ENCODE results near the gene CDC45.
"Not testable (repeated sequence)": the region's sequence is repeated elsewhere in the genome, so short reads cannot be mapped to it uniquely, and the experiment has no call there.

CDC45 gene

DNA sequence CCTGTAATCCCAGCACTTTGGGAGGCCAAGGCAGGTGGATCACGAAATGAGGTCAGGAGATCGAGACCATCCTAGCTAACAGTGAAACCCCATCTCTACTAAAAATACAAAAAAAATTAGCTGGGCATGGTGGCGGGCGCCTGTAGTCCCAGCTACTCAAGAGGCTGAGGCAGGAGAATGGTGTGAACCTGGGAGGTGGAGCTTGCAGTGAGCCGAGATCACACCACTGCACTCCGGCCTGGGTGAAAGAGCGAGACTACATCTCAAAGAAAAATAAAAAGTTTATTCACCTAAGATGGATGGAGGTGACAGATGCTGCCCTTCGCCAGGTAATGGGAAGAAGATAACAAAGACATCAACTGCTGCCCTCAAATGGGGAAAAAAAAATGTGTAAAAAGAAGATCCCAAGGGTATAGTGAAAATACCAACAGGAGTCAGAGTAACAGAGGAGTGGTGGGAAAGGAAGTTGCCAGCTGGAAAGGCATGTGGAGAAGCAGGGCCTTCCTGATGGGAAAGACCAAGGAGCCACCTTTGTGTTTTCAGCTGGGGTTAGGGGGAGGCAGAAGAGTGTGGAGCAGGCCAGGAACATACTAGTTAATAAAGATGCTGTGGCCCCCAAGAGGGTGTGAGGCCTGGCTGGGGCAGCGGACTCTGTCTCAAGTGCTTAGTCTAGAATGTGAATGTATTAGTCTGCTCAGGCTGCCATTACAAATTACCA lies 43.1 kb upstream of the CDC45 start:
- not testable (repeated sequence) for H3K27me3 ChIP-seq (ENCODE audit: control insufficient read depth in 1 of 2, insufficient read depth in 1 of 2, low read length in 2 of 2); H2AFZ ChIP-seq (ENCODE audit: low read depth, low read length); H3K18ac ChIP-seq (ENCODE audit: low read depth in 1 of 2, low read length in 2 of 2); H3K4me1 ChIP-seq (ENCODE audit: control insufficient read depth, insufficient read depth, low read depth, low read length); H3K9ac ChIP-seq (ENCODE audit: low read length); H4K8ac ChIP-seq (ENCODE audit: low read length); H3K14ac ChIP-seq (ENCODE audit: low read length in 2 of 2); H2AK5ac ChIP-seq (ENCODE audit: low read length, severe bottlenecking); H2BK12ac ChIP-seq (ENCODE audit: low read length in 2 of 2); H3K4ac ChIP-seq (ENCODE audit: low read depth in 1 of 2, low read length in 2 of 2); H3K4me3 ChIP-seq (ENCODE audit: insufficient read depth in 1 of 2, low read depth in 1 of 2, low read length in 2 of 2); H2BK15ac ChIP-seq (ENCODE audit: low read depth, poor library complexity, severe bottlenecking); H2BK5ac ChIP-seq (ENCODE audit: low read depth, low read length, poor library complexity, severe bottlenecking); H3K9me3 ChIP-seq (ENCODE audit: control insufficient read depth, low read length); DNase-seq; H4K91ac ChIP-seq (ENCODE audit: low read length); H2BK120ac ChIP-seq (ENCODE audit: low read depth, low read length); H3K27ac ChIP-seq (ENCODE audit: low read length, poor library complexity, severe bottlenecking); H3K4me2 ChIP-seq (ENCODE audit: low read length, poor library complexity, severe bottlenecking)
- H3K36me3 ChIP-seq (ENCODE audit: control insufficient read depth in 1 of 2, insufficient read depth in 2 of 2, low read depth in 1 of 2, low read length in 2 of 2) = peaks cover 26 to 52% of the 10 kb centered on the region in 2 experiments
- WGBS = 96% methylated on average over 4 of the region's 9 CpGs
- H3K79me1 ChIP-seq (replicated peaks; ENCODE audit: low read length, poor library complexity, severe bottlenecking) = peaks cover 25% of the 10 kb centered on the region
- H3K23ac ChIP-seq (ENCODE audit: low read length in 2 of 2) = peak overlapping the region in 1 of 2 experiments; percentile 23

DNA sequence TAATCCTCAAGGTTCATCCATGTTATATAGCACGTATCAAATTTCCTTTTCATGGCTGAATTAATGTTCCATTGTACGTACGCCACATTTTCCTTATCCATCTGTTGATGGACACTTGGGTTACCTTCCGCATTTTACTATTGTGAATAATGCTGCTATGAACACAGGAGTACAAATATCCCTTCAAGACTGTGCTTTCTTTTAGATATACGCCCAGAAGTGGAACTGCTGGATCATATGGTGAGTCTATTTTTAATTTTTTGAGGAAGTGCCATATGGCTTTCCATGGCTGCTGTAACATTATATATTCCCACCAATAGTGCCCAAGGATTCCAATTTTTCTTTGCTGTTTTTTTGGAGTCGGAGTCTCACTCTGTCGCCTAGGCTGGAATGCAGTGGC lies 41.4 kb upstream of the CDC45 start:
- no peak overlapping the region for H3K14ac ChIP-seq (ENCODE audit: low read length in 2 of 2)
- no peak overlapping the region for H2AK5ac ChIP-seq (ENCODE audit: low read length, severe bottlenecking)
- H3K27me3 ChIP-seq (ENCODE audit: control insufficient read depth in 1 of 2, insufficient read depth in 1 of 2, low read length in 2 of 2) = no peaks in the 10 kb centered on the region
- peaks cover 6% of the 10 kb centered on the region for H3K4me1 ChIP-seq (ENCODE audit: control insufficient read depth, insufficient read depth, low read depth, low read length)
- DNase-seq = no peak
- no peak overlapping the region for H2BK120ac ChIP-seq (ENCODE audit: low read depth, low read length)
- no peak overlapping the region for H3K4me2 ChIP-seq (ENCODE audit: low read length, poor library complexity, severe bottlenecking)
- no peak overlapping the region for H3K23ac ChIP-seq (ENCODE audit: low read length in 2 of 2)
- H4K8ac ChIP-seq (ENCODE audit: low read length) = no peak overlapping the region
- H2BK5ac ChIP-seq (ENCODE audit: low read depth, low read length, poor library complexity, severe bottlenecking) = no peak overlapping the region
- no peak overlapping the region for H3K4ac ChIP-seq (ENCODE audit: low read depth in 1 of 2, low read length in 2 of 2)
- H3K9me3 ChIP-seq (ENCODE audit: control insufficient read depth, low read length) = no peaks in the 10 kb centered on the region
- H3K4me3 ChIP-seq (ENCODE audit: insufficient read depth in 1 of 2, low read depth in 1 of 2, low read length in 2 of 2) = no peak overlapping the region
- H2BK15ac ChIP-seq (ENCODE audit: low read depth, poor library complexity, severe bottlenecking) = no peak overlapping the region
- H2BK12ac ChIP-seq (ENCODE audit: low read length in 2 of 2) = no peak overlapping the region
- no peak overlapping the region for H3K9ac ChIP-seq (ENCODE audit: low read length)
- peaks cover 28% of the 10 kb centered on the region for H3K79me1 ChIP-seq (replicated peaks; ENCODE audit: low read length, poor library complexity, severe bottlenecking)
- no peak overlapping the region for H3K18ac ChIP-seq (ENCODE audit: low read depth in 1 of 2, low read length in 2 of 2)
- H4K91ac ChIP-seq (ENCODE audit: low read length) = no peak overlapping the region
- no peak overlapping the region for H2AFZ ChIP-seq (ENCODE audit: low read depth, low read length)
- 100% methylated on average over 5 of the region's 7 CpGs for WGBS
- H3K36me3 ChIP-seq (ENCODE audit: control insufficient read depth in 1 of 2, insufficient read depth in 2 of 2, low read depth in 1 of 2, low read length in 2 of 2) = peaks cover 26 to 61% of the 10 kb centered on the region in 2 experiments
- H3K27ac ChIP-seq (ENCODE audit: low read length, poor library complexity, severe bottlenecking) = no peak overlapping the region

DNA sequence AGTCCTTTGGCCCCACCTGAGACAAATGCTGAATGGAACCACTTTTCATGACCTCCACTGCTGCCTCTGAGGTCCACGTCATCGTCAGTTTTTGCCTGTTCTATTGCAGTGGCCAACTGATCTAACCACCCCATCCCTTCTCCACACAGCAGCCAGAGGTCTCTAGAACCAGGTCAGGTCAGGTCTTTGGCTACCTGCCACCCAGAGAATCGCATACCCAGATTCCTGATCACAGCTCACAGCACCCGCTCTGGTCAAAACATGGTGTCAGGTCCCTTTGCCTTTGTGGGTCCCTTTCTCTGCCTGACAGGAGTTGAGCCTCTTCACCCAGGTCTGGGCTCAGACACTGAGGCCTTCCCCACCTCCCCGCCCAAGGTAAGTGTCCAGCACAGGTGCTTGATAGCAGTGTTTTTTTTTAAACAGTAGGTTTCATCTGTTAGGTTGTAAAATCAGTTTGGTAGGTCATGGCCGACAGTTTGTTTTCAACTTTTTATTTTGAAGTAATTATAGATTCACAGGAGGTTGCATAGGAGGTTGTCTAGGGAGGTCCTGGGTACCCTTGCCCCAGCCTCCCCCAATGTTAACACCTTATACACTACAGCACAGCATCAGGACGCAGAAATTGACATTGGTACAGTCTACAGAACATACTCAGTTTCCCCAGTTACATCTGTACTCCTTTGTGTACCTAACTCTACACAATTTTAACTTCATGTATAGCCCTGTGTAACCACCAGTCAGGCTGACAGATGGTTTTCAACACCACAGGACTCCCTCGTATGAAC lies 39.1 kb upstream of the CDC45 start:
- Histone ChIP-seq H3K9me3 (ENCODE audit: control insufficient read depth, low read length) (no peaks in the 10 kb centered on the region), H2AK5ac (ENCODE audit: low read length, severe bottlenecking) (no peak overlapping the region), H3K4ac (ENCODE audit: low read depth in 1 of 2, low read length in 2 of 2) (no peak overlapping the region), H3K4me3 (ENCODE audit: insufficient read depth in 1 of 2, low read depth in 1 of 2, low read length in 2 of 2) (no peak overlapping the region), H3K4me2 (ENCODE audit: low read length, poor library complexity, severe bottlenecking) (no peak overlapping the region), H4K91ac (ENCODE audit: low read length) (no peak overlapping the region), H2BK5ac (ENCODE audit: low read depth, low read length, poor library complexity, severe bottlenecking) (no peak overlapping the region), H3K18ac (ENCODE audit: low read depth in 1 of 2, low read length in 2 of 2) (no peak overlapping the region), H3K4me1 (ENCODE audit: control insufficient read depth, insufficient read depth, low read depth, low read length) (peaks cover 3% of the 10 kb centered on the region), H3K23ac (ENCODE audit: low read length in 2 of 2) (no peak overlapping the region), H3K27ac (ENCODE audit: low read length, poor library complexity, severe bottlenecking) (no peak overlapping the region), H4K8ac (ENCODE audit: low read length) (peak overlapping the region; percentile 7), H2BK120ac (ENCODE audit: low read depth, low read length) (no peak overlapping the region), H2BK15ac (ENCODE audit: low read depth, poor library complexity, severe bottlenecking) (no peak overlapping the region), H2AFZ (ENCODE audit: low read depth, low read length) (no peak overlapping the region), H3K36me3 (ENCODE audit: control insufficient read depth in 1 of 2, insufficient read depth in 2 of 2, low read depth in 1 of 2, low read length in 2 of 2) (peaks cover 28 to 66% of the 10 kb centered on the region in 2 experiments), H3K9ac (ENCODE audit: low read length) (no peak overlapping the region), H2BK12ac (ENCODE audit: low read length in 2 of 2) (no peak overlapping the region), H3K79me1 (replicated peaks; ENCODE audit: low read length, poor library complexity, severe bottlenecking) (peaks cover 31% of the 10 kb centered on the region), H3K14ac (ENCODE audit: low read length in 2 of 2) (no peak overlapping the region), H3K27me3 (ENCODE audit: control insufficient read depth in 1 of 2, insufficient read depth in 1 of 2, low read length in 2 of 2) (no peaks in the 10 kb centered on the region)
- no peak for DNase-seq
- 94% methylated on average over 8 of the region's 8 CpGs for WGBS

DNA sequence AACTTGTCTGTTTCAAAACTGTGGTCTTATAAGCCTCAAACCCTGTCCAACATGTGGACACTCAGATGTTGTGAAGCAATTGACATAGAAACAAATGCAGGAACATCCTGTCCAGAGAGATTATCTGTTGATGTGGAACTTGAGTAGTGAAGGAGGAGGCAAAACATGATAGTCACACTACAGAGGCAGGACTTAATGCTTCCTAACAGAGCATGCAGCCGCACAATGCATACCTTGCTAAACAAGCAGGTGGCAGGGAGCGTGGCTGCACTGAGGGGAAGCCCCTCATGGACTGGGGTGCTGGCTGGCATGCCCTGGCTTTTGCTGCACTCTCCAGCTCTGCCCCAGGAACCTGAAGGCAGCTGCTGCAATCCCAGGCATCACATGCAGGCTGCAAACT lies 37.6 kb upstream of the CDC45 start:
- peaks cover 24% of the 10 kb centered on the region for H3K79me1 ChIP-seq (replicated peaks; ENCODE audit: low read length, poor library complexity, severe bottlenecking)
- H3K9me3 ChIP-seq (ENCODE audit: control insufficient read depth, low read length) = no peaks in the 10 kb centered on the region
- H2AFZ ChIP-seq (ENCODE audit: low read depth, low read length) = no peak overlapping the region
- H2BK12ac ChIP-seq (ENCODE audit: low read length in 2 of 2) = no peak overlapping the region
- no peak overlapping the region for H4K91ac ChIP-seq (ENCODE audit: low read length)
- no peak overlapping the region for H3K4me2 ChIP-seq (ENCODE audit: low read length, poor library complexity, severe bottlenecking)
- 94% methylated on average over 2 of the region's 2 CpGs for WGBS
- H3K4me3 ChIP-seq (ENCODE audit: insufficient read depth in 1 of 2, low read depth in 1 of 2, low read length in 2 of 2) = no peak overlapping the region
- peaks cover 17 to 51% of the 10 kb centered on the region in 2 experiments for H3K36me3 ChIP-seq (ENCODE audit: control insufficient read depth in 1 of 2, insufficient read depth in 2 of 2, low read depth in 1 of 2, low read length in 2 of 2)
- no peak overlapping the region for H2AK5ac ChIP-seq (ENCODE audit: low read length, severe bottlenecking)
- no peak overlapping the region for H2BK120ac ChIP-seq (ENCODE audit: low read depth, low read length)
- no peak overlapping the region for H3K18ac ChIP-seq (ENCODE audit: low read depth in 1 of 2, low read length in 2 of 2)
- no peak overlapping the region for H3K14ac ChIP-seq (ENCODE audit: low read length in 2 of 2)
- H3K4me1 ChIP-seq (ENCODE audit: control insufficient read depth, insufficient read depth, low read depth, low read length) = peaks cover 7% of the 10 kb centered on the region
- H4K8ac ChIP-seq (ENCODE audit: low read length) = no peak overlapping the region
- no peak for DNase-seq
- H3K27ac ChIP-seq (ENCODE audit: low read length, poor library complexity, severe bottlenecking) = no peak overlapping the region
- no peak overlapping the region for H2BK15ac ChIP-seq (ENCODE audit: low read depth, poor library complexity, severe bottlenecking)
- no peak overlapping the region for H3K4ac ChIP-seq (ENCODE audit: low read depth in 1 of 2, low read length in 2 of 2)
- H3K27me3 ChIP-seq (ENCODE audit: control insufficient read depth in 1 of 2, insufficient read depth in 1 of 2, low read length in 2 of 2) = no peaks in the 10 kb centered on the region
- H3K23ac ChIP-seq (ENCODE audit: low read length in 2 of 2) = no peak overlapping the region
- no peak overlapping the region for H3K9ac ChIP-seq (ENCODE audit: low read length)
- H2BK5ac ChIP-seq (ENCODE audit: low read depth, low read length, poor library complexity, severe bottlenecking) = no peak overlapping the region
